Activated CD8-positive, alpha-beta T cell treated with anti-CD3 and anti-CD28 coated beads for 36 hours (primary cell): ENCODE measurements around the gene HHATL. TPM values are rescaled to one million over a fixed set of nuclear protein-coding genes. Genes with fewer than 3 reads are reported as not detected.
A peak's percentile ranks its signal among the peaks of the same experiment; 100 is the strongest.

Experiments used
- ATAC-seq: fragments of 200-7000 bp; cut with Tn5 transposase; one replicate; pipeline ENCODE4 v1.10.0; 2021; ENCODE audit warnings: mild to moderate bottlenecking, moderate library complexity
- CTCF ChIA-PET: fragments of 350-600 bp; sonication (Branson Sonifier 250); formaldehyde crosslinking; loops from one replicate; lab custom pipeline; 2021; ENCODE audit warnings: antibody characterized with exemption; lab: Charles Lee
- POLR2A ChIA-PET: fragments of 350-600 bp; sonication (Branson Sonifier 250); formaldehyde crosslinking; loops from one replicate; lab custom pipeline; 2021; ENCODE audit warnings: antibody characterized with exemption; lab: Charles Lee
- DNase-seq: peaks from one replicate; pipeline ENCODE4 v3.0.0-alpha.2; 2020
- H3K27ac Mint-ChIP-seq: one replicate; pipeline ENCODE4 v1.8.0; 2021; ENCODE audit warnings: mild to moderate bottlenecking, mixed read lengths
- H3K27me3 Mint-ChIP-seq: one replicate; pipeline ENCODE4 v1.8.0; 2021; ENCODE audit warnings: mixed read lengths
- H3K36me3 Mint-ChIP-seq: one replicate; pipeline ENCODE4 v1.8.0; 2021; ENCODE audit warnings: low read depth, mixed read lengths
- H3K4me1 Mint-ChIP-seq: one replicate; pipeline ENCODE4 v1.8.0; 2021; ENCODE audit warnings: low read depth, mixed read lengths
- H3K4me3 Mint-ChIP-seq: one replicate; pipeline ENCODE4 v1.8.0; 2021; ENCODE audit warnings: mild to moderate bottlenecking, moderate library complexity, mixed read lengths
- H3K9me3 Mint-ChIP-seq: one replicate; pipeline ENCODE4 v1.8.0; 2021; ENCODE audit warnings: mixed read lengths
- intact Hi-C: fragments of 100-400 bp; cut with micrococcal nuclease; formaldehyde crosslinking; loops from one replicate; pipeline ENCODE4 v1.10.0; 2022
- total RNA-seq, 2 experiments: library from RNA; stranded (reverse); gene quantifications; one replicate each; pipeline ENCODE4 v1.2.3, GENCODE V29; 2021
- TF ChIP-seq, protein P1 (sequence below): fragments of 200-600 bp; IDR thresholded peaks from one replicate; pipeline ENCODE4 v1.8.0; 2022; ENCODE audit warnings: antibody characterized with exemption, mild to moderate bottlenecking

Gene HHATL
- total RNA-seq, 2 experiments from 2014 or later: not detected

DNA sequence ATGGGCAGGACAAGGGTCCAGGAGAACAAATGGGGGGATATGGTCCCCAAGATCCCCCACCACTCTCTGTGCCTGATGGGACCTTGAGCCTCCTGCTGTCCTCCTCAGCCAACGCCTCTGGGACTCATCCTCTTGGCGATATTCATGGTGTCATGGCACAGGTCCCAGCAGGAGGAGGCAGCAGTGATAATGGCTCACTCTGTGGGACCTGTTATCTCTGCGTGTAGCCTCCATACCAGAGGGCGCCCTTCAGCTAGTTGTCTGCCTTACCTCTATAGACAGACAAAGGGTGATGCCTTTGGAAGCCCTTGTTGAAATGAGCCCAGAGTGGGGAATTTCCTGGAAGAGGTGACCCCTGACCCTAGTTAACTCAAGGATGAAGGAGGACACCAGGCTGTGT, 41.7 kb downstream of the HHATL start:
- ChIA-PET POLR2A (interaction anchor here (0.9 kb wide), 1 partner anchor 13 kb away, joined by 3 read pairs; no protein-coding TSS in a partner anchor), CTCF (interaction anchor here (0.8 to 2.1 kb wide), 2 partner anchors 9 to 83 kb away, joined by 3 to 7 read pairs; no protein-coding TSS in a partner anchor)
- Mint-ChIP-seq H3K4me1 (no peaks in the 10 kb centered on the region), H3K9me3 (no peaks in the 10 kb centered on the region), H3K27ac (no peak overlapping the region), H3K4me3 (no peak overlapping the region), H3K27me3 (no peaks in the 10 kb centered on the region), H3K36me3 (no peaks in the 10 kb centered on the region)
- ATAC-seq (peak; percentile 60), DNase-seq (peak; percentile 34)
- intact Hi-C loops: no loop called here
- TF ChIP-seq, protein P1, sequence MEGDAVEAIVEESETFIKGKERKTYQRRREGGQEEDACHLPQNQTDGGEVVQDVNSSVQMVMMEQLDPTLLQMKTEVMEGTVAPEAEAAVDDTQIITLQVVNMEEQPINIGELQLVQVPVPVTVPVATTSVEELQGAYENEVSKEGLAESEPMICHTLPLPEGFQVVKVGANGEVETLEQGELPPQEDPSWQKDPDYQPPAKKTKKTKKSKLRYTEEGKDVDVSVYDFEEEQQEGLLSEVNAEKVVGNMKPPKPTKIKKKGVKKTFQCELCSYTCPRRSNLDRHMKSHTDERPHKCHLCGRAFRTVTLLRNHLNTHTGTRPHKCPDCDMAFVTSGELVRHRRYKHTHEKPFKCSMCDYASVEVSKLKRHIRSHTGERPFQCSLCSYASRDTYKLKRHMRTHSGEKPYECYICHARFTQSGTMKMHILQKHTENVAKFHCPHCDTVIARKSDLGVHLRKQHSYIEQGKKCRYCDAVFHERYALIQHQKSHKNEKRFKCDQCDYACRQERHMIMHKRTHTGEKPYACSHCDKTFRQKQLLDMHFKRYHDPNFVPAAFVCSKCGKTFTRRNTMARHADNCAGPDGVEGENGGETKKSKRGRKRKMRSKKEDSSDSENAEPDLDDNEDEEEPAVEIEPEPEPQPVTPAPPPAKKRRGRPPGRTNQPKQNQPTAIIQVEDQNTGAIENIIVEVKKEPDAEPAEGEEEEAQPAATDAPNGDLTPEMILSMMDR: peak; percentile 21

DNA sequence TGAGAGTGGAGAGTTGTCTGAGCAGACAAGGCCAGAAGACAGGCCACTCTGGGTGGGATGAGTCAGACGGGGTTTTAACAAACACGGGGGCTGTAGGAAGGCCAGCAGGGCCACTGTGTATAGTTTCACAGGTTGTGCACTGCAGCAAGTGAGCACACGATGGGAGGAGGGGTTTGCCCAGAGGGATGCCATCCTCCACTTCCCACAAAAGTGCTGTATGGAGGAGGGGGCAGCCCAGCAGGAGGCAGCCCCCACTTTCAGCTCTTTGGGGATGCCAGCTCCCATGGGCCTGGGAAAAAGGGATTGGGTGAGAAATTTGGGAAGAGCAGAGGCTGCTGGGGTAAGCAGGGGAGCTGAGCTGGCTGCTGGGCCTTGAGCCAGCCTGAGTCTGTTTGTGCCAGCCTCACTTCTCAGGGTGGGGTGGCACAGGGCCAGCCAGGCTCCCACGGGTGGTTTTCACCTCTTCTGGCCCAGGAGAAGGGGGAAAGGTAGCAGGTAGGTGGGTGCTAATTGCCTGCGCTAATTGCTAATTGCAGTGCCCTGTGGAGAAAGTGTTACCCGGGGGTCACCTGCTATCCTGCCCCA, 42.4 kb downstream of the HHATL start:
- Mint-ChIP-seq H3K36me3 (no peaks in the 10 kb centered on the region), H3K27me3 (no peaks in the 10 kb centered on the region), H3K4me1 (no peaks in the 10 kb centered on the region), H3K27ac (no peak overlapping the region), H3K4me3 (no peak overlapping the region), H3K9me3 (no peaks in the 10 kb centered on the region)
- ChIA-PET CTCF (interaction anchor here (1.5 kb wide), 1 partner anchor 83 kb away, joined by 3 read pairs; no protein-coding TSS in a partner anchor), POLR2A (no interaction called here)
- TF ChIP-seq, protein P1: no peak
- ATAC-seq (no peak), DNase-seq (no peak)
- intact Hi-C loops: no loop called here

- intact Hi-C loops: no loop called here
- ChIA-PET POLR2A (no interaction called here), CTCF (interaction anchor here (1.5 kb wide), 1 partner anchor 83 kb away, joined by 3 read pairs; no protein-coding TSS in a partner anchor)
- no peaks in the 10 kb centered on the region for H3K9me3 Mint-ChIP-seq
- no peaks in the 10 kb centered on the region for H3K4me1 Mint-ChIP-seq
- H3K27me3 Mint-ChIP-seq: no peaks in the 10 kb centered on the region
- H3K27ac Mint-ChIP-seq: no peak overlapping the region
- H3K4me3 Mint-ChIP-seq: no peak overlapping the region
- DNase-seq (no peak), ATAC-seq (no peak)
- H3K36me3 Mint-ChIP-seq: no peaks in the 10 kb centered on the region
- TF ChIP-seq, protein P1: no peak
Measured at GRCh38 chr3:42659451-42660130, 43.0 kb downstream of the HHATL start.

- Mint-ChIP-seq H3K9me3 (no peaks in the 10 kb centered on the region), H3K4me3 (no peak overlapping the region), H3K27ac (no peak overlapping the region), H3K4me1 (no peaks in the 10 kb centered on the region), H3K27me3 (no peaks in the 10 kb centered on the region), H3K36me3 (no peaks in the 10 kb centered on the region)
- CTCF ChIA-PET: no interaction called here
- ATAC-seq: no peak
- intact Hi-C loops: no loop called here
- POLR2A ChIA-PET: no interaction called here
- TF ChIP-seq, protein P1: no peak
- no peak for DNase-seq
Measured at GRCh38 chr3:42658771-42659390, 43.7 kb downstream of the HHATL start.
